Esophagus mucosa (tissue), 1 donor: Measurements from ENCODE around the gene SENP5. TPM values are rescaled to one million over a fixed set of nuclear protein-coding genes. Genes with fewer than 3 reads are reported as not detected.
"Not testable (repeated sequence)": the region's sequence is repeated elsewhere in the genome, so short reads cannot be mapped to it uniquely, and the experiment has no call there.

Source experiments
- ATAC-seq: fragments of 200-7000 bp; cut with Tn5 transposase; one replicate; pipeline ENCODE4 v1.9.1; 2020
- total RNA-seq: library from RNA; stranded (reverse); gene quantifications from one replicate; pipeline ENCODE4 v1.2.4, GENCODE V29; 2023
- donor health status: DM: yes; HTN: yes; CAD: no.

SENP5 gene
- total RNA-seq = 16.1 TPM

GRCh38 chr3:196867507-196868296 lies at the start of gene SENP5:
TSS of gene SENP5 (plus strand) at chr3:196867920. CDS start at chr3:196885182, 17,262 bp downstream.
- ATAC-seq = peak; percentile 99

DNA sequence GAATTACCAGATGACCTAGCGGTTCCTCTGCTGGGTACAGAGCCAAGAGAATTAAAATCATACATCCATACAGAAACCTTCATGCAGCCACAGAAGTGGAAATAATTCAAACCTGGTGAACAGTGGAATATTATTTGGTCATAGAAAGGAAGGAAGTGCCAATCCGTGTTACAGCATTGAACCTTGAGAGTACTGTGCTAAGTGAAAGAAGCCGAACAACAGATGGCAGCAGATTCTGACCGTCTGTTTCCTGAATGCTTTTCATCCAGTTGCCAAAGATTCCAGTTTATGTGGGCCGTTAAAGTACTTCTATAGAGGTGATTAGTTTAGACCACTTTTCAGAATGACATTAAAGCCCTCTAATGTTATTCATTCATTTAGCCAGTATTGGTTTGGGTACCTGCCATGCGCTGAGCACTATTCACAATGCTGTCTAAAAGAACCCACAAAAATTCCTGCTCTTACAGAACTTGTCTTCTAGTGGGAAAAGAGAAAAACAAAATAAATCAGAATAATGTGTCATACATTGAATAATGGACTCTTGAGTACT lies 45.8 kb upstream of the SENP5 start:
- ATAC-seq = no peak

GRCh38 chr3:196829651-196830050 lies 38.1 kb upstream of the SENP5 start:
- ATAC-seq = not testable (repeated sequence)

DNA sequence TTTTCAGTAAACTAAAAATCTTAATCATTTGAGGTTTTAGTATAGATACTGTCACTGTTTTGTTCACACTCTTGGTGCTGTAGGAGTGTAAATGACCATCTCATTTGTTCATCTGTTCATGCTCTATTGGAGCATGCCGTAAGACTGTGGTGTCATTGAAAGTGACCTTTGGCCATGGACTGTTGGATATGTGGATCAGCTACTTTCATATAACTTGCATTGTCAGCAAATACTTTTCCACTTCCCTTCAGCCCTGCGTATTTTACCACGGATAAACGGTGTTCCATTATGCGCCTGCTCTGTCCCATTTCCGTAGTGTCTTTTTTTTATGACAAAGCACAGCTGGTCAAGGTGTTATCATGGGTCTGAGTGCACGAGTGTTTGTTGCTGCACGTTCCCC lies 32.6 kb upstream of the SENP5 start:
- ATAC-seq = no peak

DNA sequence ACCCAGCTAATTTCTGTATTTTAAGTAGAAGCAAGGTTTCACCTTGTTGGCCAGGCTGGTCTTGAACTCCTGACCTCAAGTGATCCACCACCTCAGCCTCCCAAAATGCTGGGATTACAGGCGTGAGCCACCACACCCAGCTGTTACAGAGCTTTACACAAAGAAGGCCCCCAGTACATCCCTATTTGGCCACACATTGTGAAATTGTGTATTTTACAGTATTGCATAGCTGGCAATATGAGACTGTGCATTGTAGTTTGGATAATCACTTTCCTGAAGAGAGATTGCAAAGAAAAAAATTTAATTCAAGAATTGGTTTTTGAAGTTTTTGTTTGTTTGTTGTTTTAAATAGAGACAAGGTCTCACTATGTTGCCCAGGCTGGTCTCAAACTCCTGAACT lies 31.1 kb upstream of the SENP5 start:
- not testable (repeated sequence) for ATAC-seq

DNA sequence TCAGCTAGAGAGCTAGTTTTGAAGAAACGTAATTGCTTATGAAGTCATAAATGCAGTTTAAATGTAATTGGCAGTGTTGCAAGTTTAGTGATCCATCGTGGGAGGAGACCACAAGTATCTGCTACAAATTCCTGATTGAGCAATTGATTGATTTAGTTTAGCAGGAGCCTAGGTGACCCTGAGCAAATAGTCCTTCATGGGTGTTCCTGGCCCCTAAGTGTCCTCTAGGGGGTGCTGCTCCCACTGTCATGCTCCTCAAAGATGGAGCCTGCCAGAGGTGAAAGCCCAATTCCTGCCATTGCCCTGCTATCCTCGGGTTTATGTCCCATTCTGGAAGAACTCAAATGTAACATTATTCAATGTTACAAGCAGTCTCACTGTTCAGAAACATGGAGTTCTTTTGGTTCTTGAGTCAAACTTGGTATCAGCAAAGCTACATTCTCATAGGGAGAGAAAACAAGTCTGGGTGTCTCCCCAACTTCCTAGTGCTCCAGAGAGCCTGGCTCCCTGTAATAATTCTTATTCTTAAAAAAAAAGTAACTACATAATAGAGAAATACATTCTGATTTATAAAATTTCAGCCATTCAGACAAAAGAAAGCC lies 29.8 kb upstream of the SENP5 start:
- ATAC-seq = peak; percentile 83

GRCh38 chr3:196839351-196839750 lies 28.4 kb upstream of the SENP5 start:
- ATAC-seq = not testable (repeated sequence)

GRCh38 chr3:196842567-196843434 lies 24.9 kb upstream of the SENP5 start:
- ATAC-seq = no peak

DNA sequence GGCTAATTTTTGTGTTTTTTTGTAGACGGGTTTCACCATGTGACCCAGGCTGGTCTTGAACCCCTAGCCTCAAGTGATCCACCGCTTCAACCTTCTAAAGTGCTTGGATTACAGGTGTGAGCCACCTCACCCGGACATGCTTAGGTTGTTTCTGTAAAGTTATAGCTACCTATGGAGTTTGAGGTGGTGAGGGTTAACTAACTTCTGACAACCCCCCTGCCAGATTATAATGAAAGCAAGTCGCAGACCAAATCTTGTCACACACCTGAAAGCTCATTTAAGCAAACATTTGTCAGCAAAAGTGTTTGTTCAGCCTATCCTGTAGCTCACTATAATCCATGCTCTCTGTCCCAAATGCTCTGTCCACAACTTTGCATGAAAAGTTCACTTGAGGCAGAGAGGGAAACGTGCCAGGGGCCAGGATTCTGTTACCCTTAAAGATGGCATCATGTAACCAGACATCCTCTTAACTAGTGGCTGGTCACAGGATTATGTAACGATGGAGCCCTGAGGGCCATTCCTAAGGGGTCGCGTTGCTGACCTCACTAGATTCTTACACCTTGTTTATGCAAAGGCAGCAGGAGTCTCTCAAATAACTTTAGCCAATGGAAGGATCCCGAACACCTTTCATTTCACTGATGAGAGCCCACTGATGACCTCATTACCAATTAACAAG lies 24.1 kb upstream of the SENP5 start:
- no peak for ATAC-seq

GRCh38 chr3:196844235-196845219 lies 23.2 kb upstream of the SENP5 start:
- not testable (repeated sequence) for ATAC-seq

DNA sequence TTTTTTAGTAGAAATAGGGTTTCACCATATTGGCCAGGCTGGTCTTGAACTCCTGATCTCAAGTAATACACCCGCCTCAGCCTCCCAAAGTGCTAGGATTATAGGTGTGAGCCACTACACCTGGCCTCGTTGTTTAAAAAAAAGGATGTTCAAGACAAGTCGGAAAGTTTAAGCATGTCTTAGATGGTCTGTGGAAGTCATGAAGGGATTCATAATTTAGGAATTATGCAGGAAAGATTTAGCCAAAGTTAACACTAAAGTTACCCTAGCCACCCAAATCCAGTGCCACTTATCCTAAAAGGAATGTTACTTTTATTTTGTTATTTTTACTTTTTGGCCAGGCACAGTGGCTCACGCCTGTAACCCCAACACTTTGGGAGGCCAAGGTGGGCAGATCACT lies 19.3 kb upstream of the SENP5 start:
- ATAC-seq = not testable (repeated sequence)

DNA sequence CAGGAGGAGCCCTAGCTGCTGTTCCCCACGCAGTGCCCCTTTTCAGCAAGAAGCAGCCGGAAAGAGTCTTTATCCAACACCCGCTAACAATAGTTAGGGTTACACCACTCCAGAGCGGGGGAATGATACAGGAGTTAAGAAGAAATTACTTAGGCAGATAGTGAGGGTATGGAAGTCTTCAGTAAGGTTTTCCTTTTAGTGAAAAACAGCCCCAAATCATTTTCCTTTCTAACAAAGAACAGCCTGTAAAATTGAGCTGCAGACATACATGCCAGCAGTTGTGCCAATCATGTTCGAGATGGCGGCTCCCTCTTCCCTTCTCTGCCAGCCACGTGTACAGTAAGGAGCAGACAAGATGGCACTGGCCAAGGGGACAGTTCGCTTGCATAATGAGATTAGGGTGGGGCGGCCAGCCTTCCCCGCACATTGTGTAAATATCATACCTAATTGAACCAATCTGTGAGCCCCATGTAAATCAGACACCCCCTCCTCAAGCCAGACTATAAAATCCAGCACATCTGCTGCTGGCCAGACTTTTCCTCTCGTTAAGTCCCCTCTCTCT lies 18.5 kb upstream of the SENP5 start:
- no peak for ATAC-seq

- not testable (repeated sequence) for ATAC-seq
These were observed 4.7 kb upstream of the SENP5 start for GRCh38 chr3:196863000-196863399.

- no peak for ATAC-seq
These were observed 589 bp upstream of the SENP5 start for GRCh38 chr3:196867155-196867506.

GRCh38 chr3:196868297-196868661 lies 559 bp downstream of the SENP5 start:
- peak; percentile 47 for ATAC-seq

- ATAC-seq = no peak
These were observed 4.6 kb downstream of the SENP5 start for GRCh38 chr3:196872316-196872715.

DNA sequence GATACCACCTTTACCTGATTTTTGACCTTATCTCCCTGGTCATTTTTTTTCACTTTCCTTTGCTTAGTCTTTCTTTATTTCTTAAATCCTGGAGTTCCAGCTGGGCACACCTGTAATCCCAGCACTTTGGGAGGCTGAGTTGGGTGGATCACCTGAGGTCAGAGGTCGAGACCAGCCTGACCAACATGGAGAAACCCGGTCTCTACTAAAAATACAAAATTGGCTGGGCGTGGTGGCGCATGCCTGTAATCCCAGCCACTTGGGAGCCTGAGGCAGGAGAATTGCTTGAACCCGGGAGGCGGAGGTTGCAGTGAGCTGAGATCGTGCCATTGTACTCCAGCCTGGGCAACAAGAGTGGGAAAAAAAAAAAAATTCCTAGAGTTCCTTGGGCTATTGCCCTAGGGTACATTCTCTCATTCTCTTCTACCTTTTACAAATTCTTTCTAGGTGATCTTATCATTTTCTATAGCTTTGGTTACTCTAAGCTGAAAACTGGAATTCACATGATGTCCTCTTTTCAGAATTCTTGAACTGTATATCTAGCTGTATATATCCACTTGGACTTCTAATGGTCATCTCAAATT lies 6.9 kb downstream of the SENP5 start:
- ATAC-seq = not testable (repeated sequence)

- no peak for ATAC-seq
These were observed 7.5 kb downstream of the SENP5 start for GRCh38 chr3:196875258-196875657.

DNA sequence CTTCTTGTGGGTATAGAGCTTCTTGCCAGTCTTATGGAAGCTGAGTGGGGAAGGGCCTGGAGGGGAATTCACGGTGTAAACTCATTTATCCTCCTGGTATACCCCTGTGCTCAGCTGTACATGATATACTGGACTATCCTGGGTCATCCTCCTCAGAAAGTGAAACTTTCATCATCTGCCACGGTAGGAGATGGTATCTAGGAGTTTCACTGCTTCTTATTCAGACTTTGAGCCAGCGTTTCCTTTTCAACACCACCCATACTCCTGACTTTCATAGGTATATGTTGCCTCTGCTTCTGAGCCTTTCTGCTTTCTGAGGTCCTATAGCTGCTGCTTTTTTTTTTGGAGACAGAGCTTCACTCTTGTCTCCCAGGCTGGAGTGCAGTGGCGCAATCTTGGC lies 15.6 kb downstream of the SENP5 start:
- no peak for ATAC-seq

GRCh38 chr3:196886144-196886543 lies 18.4 kb downstream of the SENP5 start:
- no peak for ATAC-seq
